Sigmoid colon (tissue), 4 donors: ENCODE measurements around the gene MACROD2.

Experiments
- EP300 ChIP-seq, 4 donors: sonication (generic); formaldehyde crosslinking; IDR thresholded peaks; one replicate each; pipeline ENCODE4 v1.6.1; 2017; ENCODE audit warnings: antibody characterized with exemption in 4 of 4
- TF ChIP-seq, protein P1 (sequence below), 4 experiments: fragments of 450-650 bp in 3 of 4; fragments of 200-600 bp in 1 of 4; IDR thresholded peaks; one replicate each; pipeline ENCODE4 v1.5.1; 2016 to 2019; ENCODE audit warnings: antibody characterized with exemption in 4 of 4, mild to moderate bottlenecking in 3 of 4, moderate library complexity in 2 of 4

DNA sequence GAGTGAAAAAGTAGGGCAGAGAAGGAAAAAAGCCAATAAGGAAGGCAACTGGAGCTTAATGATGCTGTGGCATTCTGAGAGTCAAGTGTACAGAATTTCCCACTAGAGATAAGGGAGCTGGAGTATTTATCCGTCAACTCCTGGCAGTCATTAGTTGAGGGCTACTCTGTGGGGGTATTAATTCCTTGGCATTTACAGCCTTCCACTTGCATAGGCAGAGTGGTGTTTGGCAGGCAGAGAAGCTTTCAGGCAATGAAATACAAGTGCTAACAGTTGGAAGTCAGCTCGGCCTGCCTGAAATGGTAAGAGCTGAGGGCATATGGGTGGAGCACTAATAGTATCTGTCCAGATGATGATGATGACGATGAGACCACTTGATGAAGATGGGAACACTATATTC is 549.4 kb downstream of the MACROD2 start:
- TF ChIP-seq, protein P1, sequence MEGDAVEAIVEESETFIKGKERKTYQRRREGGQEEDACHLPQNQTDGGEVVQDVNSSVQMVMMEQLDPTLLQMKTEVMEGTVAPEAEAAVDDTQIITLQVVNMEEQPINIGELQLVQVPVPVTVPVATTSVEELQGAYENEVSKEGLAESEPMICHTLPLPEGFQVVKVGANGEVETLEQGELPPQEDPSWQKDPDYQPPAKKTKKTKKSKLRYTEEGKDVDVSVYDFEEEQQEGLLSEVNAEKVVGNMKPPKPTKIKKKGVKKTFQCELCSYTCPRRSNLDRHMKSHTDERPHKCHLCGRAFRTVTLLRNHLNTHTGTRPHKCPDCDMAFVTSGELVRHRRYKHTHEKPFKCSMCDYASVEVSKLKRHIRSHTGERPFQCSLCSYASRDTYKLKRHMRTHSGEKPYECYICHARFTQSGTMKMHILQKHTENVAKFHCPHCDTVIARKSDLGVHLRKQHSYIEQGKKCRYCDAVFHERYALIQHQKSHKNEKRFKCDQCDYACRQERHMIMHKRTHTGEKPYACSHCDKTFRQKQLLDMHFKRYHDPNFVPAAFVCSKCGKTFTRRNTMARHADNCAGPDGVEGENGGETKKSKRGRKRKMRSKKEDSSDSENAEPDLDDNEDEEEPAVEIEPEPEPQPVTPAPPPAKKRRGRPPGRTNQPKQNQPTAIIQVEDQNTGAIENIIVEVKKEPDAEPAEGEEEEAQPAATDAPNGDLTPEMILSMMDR (IDR thresholded peaks at IDR 0.05), result no peak
- TF ChIP-seq EP300 (IDR thresholded peaks at IDR 0.05), result no peak
